Prostate gland (tissue), 2 donors: ENCODE results near the gene CIT.

Source experiments
- CTCF ChIP-seq, 4 experiments: fragments of 200-600 bp in 2 of 4; fragments of 450-650 bp in 2 of 4; sonication (generic) in 2 of 4; IDR thresholded peaks; 1 replicate in 3 of 4; 2 replicates in 1 of 4; pipeline ENCODE4 v1.5.1; 2016 to 2019; ENCODE audit warnings: antibody characterized with exemption in 4 of 4, mild to moderate bottlenecking in 2 of 4, moderate library complexity in 2 of 4
- POLR2A ChIP-seq: fragments of 450-650 bp; IDR thresholded peaks from one replicate; pipeline ENCODE4 v1.6.1; 2016; ENCODE audit warnings: antibody characterized with exemption, mild to moderate bottlenecking
- POLR2AphosphoS5 ChIP-seq: sonication (generic); formaldehyde crosslinking; IDR thresholded peaks from one replicate; pipeline ENCODE4 v1.6.1; 2017; ENCODE audit warnings: antibody characterized with exemption

GRCh38 chr12:119915894-119916510 is 38.9 kb upstream of the CIT start:
- no peak for TF ChIP-seq POLR2A
- no peak for TF ChIP-seq CTCF (IDR thresholded peaks at IDR 0.05)
- no peak for TF ChIP-seq POLR2AphosphoS5
